ENCODE data around the gene TCF7L1. TPM values are rescaled to one million over a fixed set of nuclear protein-coding genes. Genes with fewer than 3 reads are reported as not detected.

TCF7L1 gene
- polyA plus RNA-seq, 1 donor from 2014 or later = not detected

DNA sequence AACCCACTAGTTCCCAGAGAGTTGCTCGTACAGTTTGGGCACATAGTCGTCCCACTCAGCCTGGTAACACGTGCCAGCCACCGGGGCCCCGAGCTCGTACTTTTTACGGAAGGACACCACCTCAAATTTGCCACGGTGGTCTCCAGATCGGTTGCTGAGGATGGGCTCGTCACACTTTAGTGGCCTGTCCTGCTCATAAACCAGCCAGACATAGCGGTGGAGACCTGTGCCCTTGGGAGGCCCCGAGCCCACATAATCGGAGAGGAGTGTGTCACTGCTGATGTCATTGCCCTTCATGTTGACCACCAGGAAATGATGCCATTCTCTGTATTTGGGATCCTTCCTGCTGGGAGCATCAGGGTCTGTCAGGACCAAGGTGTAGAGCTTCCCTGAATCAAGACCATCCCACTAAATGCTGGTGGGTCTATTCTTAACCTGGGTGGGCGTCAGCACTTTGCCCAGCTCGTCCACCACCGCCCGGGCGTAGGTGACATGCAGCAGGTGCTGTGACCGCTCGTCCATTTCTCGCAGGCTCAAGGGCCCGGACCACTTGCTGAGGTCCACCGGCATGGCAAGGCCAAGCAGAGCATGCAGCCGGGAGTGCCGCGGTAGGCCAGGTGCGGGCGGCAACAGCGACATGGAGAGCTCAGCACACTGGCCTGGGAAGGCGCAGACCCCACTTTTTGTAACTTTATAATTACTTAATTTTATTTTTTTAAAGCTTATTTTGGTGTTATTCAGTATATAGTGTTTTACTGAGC lies 208.3 kb downstream of the TCF7L1 start:
- Histone ChIP-seq H4K20me1 (ENCODE audit: insufficient read depth) (no peaks in the 10 kb centered on the region), H3K9me2 (ENCODE audit: insufficient read depth, low read length) (no peaks in the 10 kb centered on the region)

DNA sequence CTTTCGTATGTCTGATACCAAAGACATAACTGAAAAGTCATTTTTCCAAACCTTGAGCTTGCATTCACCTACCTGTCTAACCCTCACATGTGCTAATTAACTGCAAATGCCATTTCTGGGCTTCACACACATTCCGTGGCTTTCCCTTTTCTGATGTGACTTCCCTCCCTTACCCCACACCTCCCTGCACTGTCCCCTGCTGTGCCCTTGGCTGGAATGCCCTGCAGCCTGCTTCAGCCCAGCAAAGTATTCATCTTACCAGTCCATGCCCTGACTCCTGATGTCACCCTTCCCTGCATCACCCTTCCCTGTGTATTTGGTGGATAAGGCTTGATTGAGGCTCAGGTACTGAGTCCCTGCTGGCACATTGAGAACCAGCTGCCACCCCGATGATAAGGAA lies 209.0 kb downstream of the TCF7L1 start:
- H3F3A ChIP-seq (ENCODE audit: insufficient read depth, low read length, poor library complexity, severe bottlenecking) = no peaks in the 10 kb centered on the region
- no peaks in the 10 kb centered on the region for H3K36me3 ChIP-seq (ENCODE audit: insufficient read depth, low read length)
- H3K4me2 ChIP-seq (ENCODE audit: low read length) = no peak overlapping the region
- no peak overlapping the region for H3K27ac ChIP-seq (ENCODE audit: low read length)
- H2AFZ ChIP-seq (ENCODE audit: low read depth, low read length) = no peak overlapping the region
- no peaks in the 10 kb centered on the region for H4K20me1 ChIP-seq (ENCODE audit: insufficient read depth)
- TF ChIP-seq, protein P1, sequence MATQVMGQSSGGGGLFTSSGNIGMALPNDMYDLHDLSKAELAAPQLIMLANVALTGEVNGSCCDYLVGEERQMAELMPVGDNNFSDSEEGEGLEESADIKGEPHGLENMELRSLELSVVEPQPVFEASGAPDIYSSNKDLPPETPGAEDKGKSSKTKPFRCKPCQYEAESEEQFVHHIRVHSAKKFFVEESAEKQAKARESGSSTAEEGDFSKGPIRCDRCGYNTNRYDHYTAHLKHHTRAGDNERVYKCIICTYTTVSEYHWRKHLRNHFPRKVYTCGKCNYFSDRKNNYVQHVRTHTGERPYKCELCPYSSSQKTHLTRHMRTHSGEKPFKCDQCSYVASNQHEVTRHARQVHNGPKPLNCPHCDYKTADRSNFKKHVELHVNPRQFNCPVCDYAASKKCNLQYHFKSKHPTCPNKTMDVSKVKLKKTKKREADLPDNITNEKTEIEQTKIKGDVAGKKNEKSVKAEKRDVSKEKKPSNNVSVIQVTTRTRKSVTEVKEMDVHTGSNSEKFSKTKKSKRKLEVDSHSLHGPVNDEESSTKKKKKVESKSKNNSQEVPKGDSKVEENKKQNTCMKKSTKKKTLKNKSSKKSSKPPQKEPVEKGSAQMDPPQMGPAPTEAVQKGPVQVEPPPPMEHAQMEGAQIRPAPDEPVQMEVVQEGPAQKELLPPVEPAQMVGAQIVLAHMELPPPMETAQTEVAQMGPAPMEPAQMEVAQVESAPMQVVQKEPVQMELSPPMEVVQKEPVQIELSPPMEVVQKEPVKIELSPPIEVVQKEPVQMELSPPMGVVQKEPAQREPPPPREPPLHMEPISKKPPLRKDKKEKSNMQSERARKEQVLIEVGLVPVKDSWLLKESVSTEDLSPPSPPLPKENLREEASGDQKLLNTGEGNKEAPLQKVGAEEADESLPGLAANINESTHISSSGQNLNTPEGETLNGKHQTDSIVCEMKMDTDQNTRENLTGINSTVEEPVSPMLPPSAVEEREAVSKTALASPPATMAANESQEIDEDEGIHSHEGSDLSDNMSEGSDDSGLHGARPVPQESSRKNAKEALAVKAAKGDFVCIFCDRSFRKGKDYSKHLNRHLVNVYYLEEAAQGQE (IDR thresholded peaks at IDR 0.05; ENCODE audit: borderline replicate concordance) = no peak
- TF ChIP-seq RAD21 (conservative IDR thresholded peaks at IDR 0.05) = no peak
- no peak for TF ChIP-seq EZH2 (IDR thresholded peaks at IDR 0.05; ENCODE audit: borderline replicate concordance, insufficient read depth, low read length, poor library complexity, severe bottlenecking)
- TF ChIP-seq EP300 (conservative IDR thresholded peaks at IDR 0.05; ENCODE audit: poor library complexity, severe bottlenecking) = no peak
- no peak for TF ChIP-seq MXI1 (conservative IDR thresholded peaks at IDR 0.05; ENCODE audit: poor library complexity, severe bottlenecking)
- TF ChIP-seq, protein P2, sequence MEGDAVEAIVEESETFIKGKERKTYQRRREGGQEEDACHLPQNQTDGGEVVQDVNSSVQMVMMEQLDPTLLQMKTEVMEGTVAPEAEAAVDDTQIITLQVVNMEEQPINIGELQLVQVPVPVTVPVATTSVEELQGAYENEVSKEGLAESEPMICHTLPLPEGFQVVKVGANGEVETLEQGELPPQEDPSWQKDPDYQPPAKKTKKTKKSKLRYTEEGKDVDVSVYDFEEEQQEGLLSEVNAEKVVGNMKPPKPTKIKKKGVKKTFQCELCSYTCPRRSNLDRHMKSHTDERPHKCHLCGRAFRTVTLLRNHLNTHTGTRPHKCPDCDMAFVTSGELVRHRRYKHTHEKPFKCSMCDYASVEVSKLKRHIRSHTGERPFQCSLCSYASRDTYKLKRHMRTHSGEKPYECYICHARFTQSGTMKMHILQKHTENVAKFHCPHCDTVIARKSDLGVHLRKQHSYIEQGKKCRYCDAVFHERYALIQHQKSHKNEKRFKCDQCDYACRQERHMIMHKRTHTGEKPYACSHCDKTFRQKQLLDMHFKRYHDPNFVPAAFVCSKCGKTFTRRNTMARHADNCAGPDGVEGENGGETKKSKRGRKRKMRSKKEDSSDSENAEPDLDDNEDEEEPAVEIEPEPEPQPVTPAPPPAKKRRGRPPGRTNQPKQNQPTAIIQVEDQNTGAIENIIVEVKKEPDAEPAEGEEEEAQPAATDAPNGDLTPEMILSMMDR (IDR thresholded peaks at IDR 0.05; ENCODE audit: poor library complexity, severe bottlenecking) = no peak
- no peak for TF ChIP-seq SMC3 (conservative IDR thresholded peaks at IDR 0.05; ENCODE audit: poor library complexity)
- no peak for TF ChIP-seq POLR2AphosphoS5 (IDR thresholded peaks at IDR 0.05)
- TF ChIP-seq TAF1 (IDR thresholded peaks at IDR 0.05; ENCODE audit: low read depth) = no peak
- H3K79me2 ChIP-seq (replicated peaks; ENCODE audit: insufficient read depth, low read length) = no peaks in the 10 kb centered on the region
- H3K9me2 ChIP-seq (ENCODE audit: insufficient read depth, low read length) = no peaks in the 10 kb centered on the region
- no peaks in the 10 kb centered on the region for H3K9me3 ChIP-seq (ENCODE audit: low read length)
- no peak overlapping the region for H3K9ac ChIP-seq (ENCODE audit: low read length)
- H3K27me3 ChIP-seq (ENCODE audit: insufficient read depth, low read depth, low read length) = no peaks in the 10 kb centered on the region
- no peak overlapping the region for H3K4me3 ChIP-seq (ENCODE audit: low read length)

More for the DNA sequence above, 208.3 kb downstream of the TCF7L1 start:
- no peaks in the 10 kb centered on the region for H3K9me3 ChIP-seq (ENCODE audit: low read length)
- no peak overlapping the region for H3K27ac ChIP-seq (ENCODE audit: low read length)
- H3K4me2 ChIP-seq (ENCODE audit: low read length) = no peak overlapping the region
- no peaks in the 10 kb centered on the region for H3K27me3 ChIP-seq (ENCODE audit: insufficient read depth, low read depth, low read length)
- no peak overlapping the region for H3K4me3 ChIP-seq (ENCODE audit: low read length)
- H3K36me3 ChIP-seq (ENCODE audit: insufficient read depth, low read length) = no peaks in the 10 kb centered on the region
- H2AFZ ChIP-seq (ENCODE audit: low read depth, low read length) = no peak overlapping the region
- no peak for TF ChIP-seq MXI1 (conservative IDR thresholded peaks at IDR 0.05; ENCODE audit: poor library complexity, severe bottlenecking)
- TF ChIP-seq SMC3 (conservative IDR thresholded peaks at IDR 0.05; ENCODE audit: poor library complexity) = no peak
- no peak for TF ChIP-seq POLR2AphosphoS5 (IDR thresholded peaks at IDR 0.05)
- TF ChIP-seq TAF1 (IDR thresholded peaks at IDR 0.05; ENCODE audit: low read depth) = no peak
- no peak for TF ChIP-seq EZH2 (IDR thresholded peaks at IDR 0.05; ENCODE audit: borderline replicate concordance, insufficient read depth, low read length, poor library complexity, severe bottlenecking)
- TF ChIP-seq, protein P1 (IDR thresholded peaks at IDR 0.05; ENCODE audit: borderline replicate concordance) = no peak
- TF ChIP-seq, protein P2 (IDR thresholded peaks at IDR 0.05; ENCODE audit: poor library complexity, severe bottlenecking) = no peak
- TF ChIP-seq RAD21 (conservative IDR thresholded peaks at IDR 0.05) = no peak
- TF ChIP-seq EP300 (conservative IDR thresholded peaks at IDR 0.05; ENCODE audit: poor library complexity, severe bottlenecking) = no peak
- H3K79me2 ChIP-seq (replicated peaks; ENCODE audit: insufficient read depth, low read length) = no peaks in the 10 kb centered on the region
- H3K9ac ChIP-seq (ENCODE audit: low read length) = no peak overlapping the region
- H3F3A ChIP-seq (ENCODE audit: insufficient read depth, low read length, poor library complexity, severe bottlenecking) = no peaks in the 10 kb centered on the region
